Inflammatory macrophage treated with lipopolysaccharide for 4 hours (primary cell): ENCODE results near the gene SURF4.
"Not testable (repeated sequence)": the region's sequence is repeated elsewhere in the genome, so short reads cannot be mapped to it uniquely, and the experiment has no call there.

Experiments
- DNase-seq: peaks from one replicate; pipeline ENCODE4 v3.0.0-alpha.2; 2020

Gene SURF4

GRCh38 chr9:133397370-133397769, 21.5 kb upstream of the SURF4 start:
- DNase-seq: no peak

GRCh38 chr9:133396952-133397351, 21.1 kb upstream of the SURF4 start:
- no peak for DNase-seq

DNA sequence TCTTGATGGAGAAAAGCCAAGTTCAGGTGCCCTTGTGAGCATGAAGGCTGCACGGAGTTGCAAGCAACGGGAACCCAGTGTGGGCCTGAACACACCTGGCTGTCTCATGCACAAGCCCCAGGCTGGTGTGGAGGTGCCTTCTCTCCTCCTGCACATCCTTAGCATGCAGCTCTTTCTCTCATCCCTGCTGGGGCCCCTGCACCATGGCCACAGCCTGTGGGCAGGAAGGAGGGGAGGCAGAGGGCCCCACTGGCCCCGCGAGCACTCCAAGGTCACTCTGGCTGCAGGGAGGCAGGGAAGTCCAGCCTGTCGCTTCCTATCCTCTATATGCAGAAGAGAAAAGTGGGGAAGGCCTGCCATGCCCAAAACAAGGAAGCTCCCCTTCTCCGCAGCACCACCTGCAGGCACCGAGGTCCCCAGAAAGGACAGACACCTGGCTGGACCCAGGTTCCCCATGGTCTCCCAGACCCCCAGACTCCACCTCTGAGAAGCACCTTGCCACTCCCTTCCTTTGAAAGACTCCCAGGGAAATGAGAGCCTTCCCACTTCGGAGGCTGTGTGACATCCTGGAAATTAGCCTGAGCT, 18.9 kb upstream of the SURF4 start:
- no peak for DNase-seq

GRCh38 chr9:133393399-133393798, 17.5 kb upstream of the SURF4 start:
- no peak for DNase-seq

- not testable (repeated sequence) for DNase-seq
Observed at GRCh38 chr9:133392308-133392707, 16.4 kb upstream of the SURF4 start.

GRCh38 chr9:133391449-133391848, 15.6 kb upstream of the SURF4 start:
- not testable (repeated sequence) for DNase-seq

DNA sequence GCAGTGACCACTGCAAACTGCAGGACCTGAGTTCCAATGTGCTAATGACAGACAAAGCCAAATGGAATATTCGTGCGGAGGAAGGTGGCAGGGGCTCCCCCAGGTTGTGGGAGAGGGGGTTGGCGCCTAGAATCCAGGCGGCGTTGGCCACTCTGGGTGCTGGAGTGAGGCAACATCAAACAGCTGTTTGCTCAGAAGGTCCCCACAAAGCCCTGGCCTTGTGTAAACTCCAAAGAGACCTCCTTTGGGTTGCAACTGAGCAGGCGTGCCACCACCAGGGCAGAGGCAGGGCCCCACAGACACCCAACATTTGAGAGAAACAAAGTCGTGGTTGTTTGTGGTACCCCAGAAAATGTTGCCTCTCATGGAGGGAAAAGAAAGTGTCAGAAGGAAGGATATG, 14.9 kb upstream of the SURF4 start:
- no peak for DNase-seq

GRCh38 chr9:133389562-133389961, 13.7 kb upstream of the SURF4 start:
- no peak for DNase-seq

GRCh38 chr9:133389025-133389557, 13.2 kb upstream of the SURF4 start:
- DNase-seq: no peak

DNA sequence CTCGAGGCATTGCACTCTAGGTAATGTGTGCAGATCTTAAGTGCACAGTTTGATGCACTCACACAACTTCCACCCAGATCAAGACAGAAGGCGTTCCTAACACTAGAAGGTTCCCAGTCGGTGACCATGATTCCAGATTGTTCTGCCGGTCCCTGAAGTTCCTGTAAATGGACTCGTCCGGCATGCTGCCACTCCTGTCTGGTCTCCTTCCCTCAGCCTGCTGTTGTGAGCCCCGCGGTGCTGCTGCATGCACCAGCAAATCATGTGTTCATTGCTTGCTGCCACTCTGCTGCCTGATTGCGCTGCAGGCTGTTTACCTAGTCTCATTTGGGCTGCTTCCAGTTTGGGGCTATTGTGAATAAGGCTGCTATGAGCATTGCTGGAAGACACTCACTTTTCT, 11.8 kb upstream of the SURF4 start:
- no peak for DNase-seq

DNA sequence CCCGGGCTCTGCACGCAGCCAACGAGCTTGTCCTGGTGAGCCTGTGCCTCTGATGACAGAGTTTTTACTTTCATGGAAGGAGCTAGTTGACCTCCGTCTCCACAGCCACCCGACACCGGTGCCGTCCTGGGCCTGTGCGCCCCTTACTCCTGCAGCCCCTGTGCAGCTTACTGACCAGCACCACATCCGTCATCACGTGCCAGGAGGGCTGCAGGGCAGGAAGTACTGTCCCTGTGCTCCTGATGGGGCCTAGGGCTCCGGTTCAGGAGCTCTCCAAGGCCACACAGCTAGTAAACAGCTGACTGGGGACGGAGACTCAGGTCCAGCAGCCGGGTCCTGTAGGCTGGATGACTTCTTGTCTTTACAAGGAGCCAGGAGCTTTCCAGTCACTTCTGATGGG, 10.5 kb upstream of the SURF4 start:
- no peak for DNase-seq

GRCh38 chr9:133385452-133385851, 9.6 kb upstream of the SURF4 start:
- no peak for DNase-seq

- DNase-seq: no peak
Observed at GRCh38 chr9:133384736-133385321, 9.0 kb upstream of the SURF4 start.

DNA sequence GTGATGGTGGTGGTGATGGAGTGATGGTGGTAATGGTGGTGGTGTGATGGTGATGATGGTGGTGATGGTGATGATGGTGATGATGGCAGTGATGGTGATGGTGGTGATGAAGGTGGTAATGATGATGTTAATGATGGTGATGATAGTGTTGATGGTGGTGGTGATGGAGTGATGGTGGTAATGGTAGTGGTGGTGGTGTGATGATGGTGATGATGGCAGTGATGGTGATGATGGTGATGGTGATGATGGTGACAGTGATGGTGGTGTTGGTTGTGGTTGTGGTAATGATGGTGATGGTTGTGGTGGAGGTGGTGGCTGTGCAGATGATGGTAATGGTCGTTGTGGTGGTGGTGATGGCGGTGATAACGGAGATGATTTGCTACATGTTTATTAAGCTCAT, 7.6 kb upstream of the SURF4 start:
- no peak for DNase-seq

- DNase-seq: no peak
Observed at GRCh38 chr9:133382507-133383141, 6.8 kb upstream of the SURF4 start.

- no peak for DNase-seq
Observed at GRCh38 chr9:133380734-133381133, 4.9 kb upstream of the SURF4 start.

- DNase-seq: no peak
Observed at GRCh38 chr9:133379153-133380086, 3.6 kb upstream of the SURF4 start.

GRCh38 chr9:133378408-133378962, 2.6 kb upstream of the SURF4 start:
- no peak for DNase-seq

GRCh38 chr9:133377721-133378216, 1.9 kb upstream of the SURF4 start:
- no peak for DNase-seq

DNA sequence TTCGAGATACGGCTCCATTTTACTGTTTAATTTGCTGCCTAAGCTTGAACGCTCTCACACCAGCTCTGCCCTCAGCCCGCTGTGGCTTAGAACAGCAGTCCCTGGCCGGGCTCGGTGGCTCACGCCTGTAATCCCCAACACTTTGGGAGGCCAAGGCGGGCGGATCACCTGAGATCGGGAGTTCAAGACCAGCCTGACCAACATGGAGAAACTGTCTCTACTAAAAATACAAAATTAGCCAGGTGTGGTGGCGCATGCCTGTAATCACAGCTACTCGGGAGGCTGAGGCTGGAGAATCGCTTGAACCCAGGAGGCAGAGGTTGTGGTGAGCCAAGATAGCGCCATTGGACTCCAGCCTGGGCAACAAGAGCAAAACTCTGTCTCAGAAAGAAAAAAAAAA, 1.4 kb upstream of the SURF4 start:
- DNase-seq: not testable (repeated sequence)

DNA sequence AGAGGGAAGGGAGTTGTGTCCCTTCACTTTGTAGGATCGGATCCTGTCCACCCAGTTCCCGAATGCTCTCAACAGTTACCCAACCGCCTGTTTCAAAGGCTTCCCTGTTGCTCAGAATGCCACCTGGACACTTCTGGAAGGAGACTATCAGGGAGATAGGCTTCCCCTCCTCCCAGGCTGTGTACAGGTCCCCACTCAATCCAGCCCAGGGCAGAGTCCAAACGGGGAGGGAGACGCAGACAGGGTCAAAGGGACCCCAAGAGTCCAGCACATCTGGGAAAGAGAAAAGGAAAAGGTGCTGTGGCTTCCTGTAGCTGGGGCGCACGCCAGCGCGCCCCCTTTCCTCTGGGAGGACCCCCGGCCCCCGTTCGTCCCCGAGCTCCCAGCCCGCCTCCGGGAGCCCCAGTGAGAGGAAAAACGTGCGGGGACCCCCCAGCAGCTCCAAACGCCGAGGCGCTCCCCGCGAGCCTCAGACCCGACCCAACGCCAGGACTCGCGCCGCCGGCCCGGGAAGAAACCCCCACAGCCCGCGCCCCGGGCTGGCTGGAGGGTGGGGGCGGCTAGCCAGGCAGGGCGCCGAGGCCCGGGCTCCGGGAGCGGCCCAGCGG, 640 bp downstream of the SURF4 start:
- DNase-seq: peak; percentile 45

DNA sequence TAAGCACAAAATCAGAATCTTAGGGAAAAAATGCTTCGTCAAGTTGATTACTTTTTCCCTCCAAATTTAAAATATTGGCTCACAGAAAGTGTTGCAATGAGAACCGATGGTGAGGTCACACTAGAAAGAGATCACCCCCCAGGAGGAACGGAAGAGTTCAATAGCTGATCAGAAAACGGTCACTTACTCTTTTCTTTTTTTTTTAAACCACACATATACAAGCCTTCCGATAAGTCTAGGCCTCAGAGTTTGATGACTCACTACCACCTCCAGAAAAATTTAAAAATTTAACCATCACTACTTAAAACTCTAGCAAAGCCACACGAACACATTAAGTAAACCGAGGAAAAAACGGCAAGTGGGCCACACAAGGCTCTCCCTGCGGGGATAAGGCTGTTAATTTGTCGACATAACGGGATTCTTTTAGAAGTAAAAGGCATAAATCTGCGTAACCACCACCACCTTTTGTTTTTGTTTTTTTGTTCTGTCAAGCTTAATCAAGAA, 1.2 kb downstream of the SURF4 start:
- DNase-seq: peak; percentile 56
